Upper lobe of left lung (tissue), 6 donors: ENCODE data around the gene IRS1. TPM values are rescaled to one million over a fixed set of nuclear protein-coding genes. Genes with fewer than 3 reads are reported as not detected.

Source experiments
- ATAC-seq, 2 donors: fragments of 200-7000 bp; cut with Tn5 transposase; one replicate each; pipeline ENCODE4 v1.9.1; 2022; ENCODE audit warnings: mild to moderate bottlenecking in 2 of 2, moderate library complexity in 2 of 2; ENCODE audit not compliant: low FRiP score in 2 of 2
- DNase-seq, 2 donors: peaks; one replicate each; pipeline ENCODE4 v3.0.0-alpha.2; 2019 to 2020
- H3K27ac ChIP-seq, 4 donors: fragments of 200-600 bp; sonication (generic); one replicate each; pipeline ENCODE4 v1.5.1; 2016 to 2019
- H3K27me3 ChIP-seq, 4 donors: fragments of 200-600 bp; sonication (generic); one replicate each; pipeline ENCODE4 v1.5.1; 2017 to 2019
- H3K36me3 ChIP-seq, 4 donors: fragments of 200-600 bp; sonication (generic); one replicate each; pipeline ENCODE4 v1.5.1; 2016 to 2019
- H3K4me1 ChIP-seq, 4 donors: fragments of 200-600 bp; sonication (generic); one replicate each; pipeline ENCODE4 v1.5.1; 2018 to 2019
- H3K4me3 ChIP-seq, 4 donors: fragments of 200-600 bp; sonication (generic); one replicate each; pipeline ENCODE4 v1.5.1; 2017 to 2019; ENCODE audit warnings: mild to moderate bottlenecking in 2 of 4, moderate library complexity in 1 of 4
- H3K9me3 ChIP-seq, 4 donors: fragments of 200-600 bp; sonication (generic); one replicate each; pipeline ENCODE4 v1.5.1; 2018 to 2019
- EP300 ChIP-seq, 4 donors: sonication (generic); formaldehyde crosslinking; IDR thresholded peaks; one replicate each; pipeline ENCODE4 v1.5.1; 2017; ENCODE audit warnings: antibody characterized with exemption in 4 of 4, control low read depth in 2 of 4
- POLR2A ChIP-seq, 4 donors: fragments of 450-650 bp; IDR thresholded peaks; one replicate each; pipeline ENCODE4 v1.5.1; 2016 to 2017; ENCODE audit warnings: antibody characterized with exemption in 4 of 4, mild to moderate bottlenecking in 2 of 4
- POLR2AphosphoS5 ChIP-seq, 2 donors: sonication (generic); formaldehyde crosslinking; IDR thresholded peaks; one replicate each; pipeline ENCODE4 v1.5.1; 2017; ENCODE audit warnings: antibody characterized with exemption in 2 of 2
- WGBS, 2 donors: methylation state at CpG; one replicate each; pipeline ENCODE4 v1.1.5; 2017 to 2018; 5-methylcytosine and 5-hydroxymethylcytosine counted together
- total RNA-seq, 6 donors: library from RNA; depleted of rRNA in 4 of 6; stranded (reverse); fragments of >200 nt in 4 of 6; gene quantifications; one replicate each; pipeline versions ENCODE4 v1.1.0 to v1.2.1, GENCODE V29; 2016 to 2021
- TF ChIP-seq, protein P1 (sequence below), 6 experiments: fragments of 450-650 bp in 4 of 6; fragments of 200-600 bp in 2 of 6; sonication (generic) in 2 of 6; IDR thresholded peaks; one replicate each; pipeline ENCODE4 v1.5.1; 2016 to 2019; ENCODE audit warnings: antibody characterized with exemption in 6 of 6
- donor health status: DM: no; HTN: no; CAD: no; lungs with moderate emphysema.
- donor health status: DM: no; HTN: yes; CAD: no; lungs with severe emphysema.

IRS1 gene
- total RNA-seq, 6 donors from 2014 or later = 9.3 to 14.3 (median 12.4) TPM

DNA sequence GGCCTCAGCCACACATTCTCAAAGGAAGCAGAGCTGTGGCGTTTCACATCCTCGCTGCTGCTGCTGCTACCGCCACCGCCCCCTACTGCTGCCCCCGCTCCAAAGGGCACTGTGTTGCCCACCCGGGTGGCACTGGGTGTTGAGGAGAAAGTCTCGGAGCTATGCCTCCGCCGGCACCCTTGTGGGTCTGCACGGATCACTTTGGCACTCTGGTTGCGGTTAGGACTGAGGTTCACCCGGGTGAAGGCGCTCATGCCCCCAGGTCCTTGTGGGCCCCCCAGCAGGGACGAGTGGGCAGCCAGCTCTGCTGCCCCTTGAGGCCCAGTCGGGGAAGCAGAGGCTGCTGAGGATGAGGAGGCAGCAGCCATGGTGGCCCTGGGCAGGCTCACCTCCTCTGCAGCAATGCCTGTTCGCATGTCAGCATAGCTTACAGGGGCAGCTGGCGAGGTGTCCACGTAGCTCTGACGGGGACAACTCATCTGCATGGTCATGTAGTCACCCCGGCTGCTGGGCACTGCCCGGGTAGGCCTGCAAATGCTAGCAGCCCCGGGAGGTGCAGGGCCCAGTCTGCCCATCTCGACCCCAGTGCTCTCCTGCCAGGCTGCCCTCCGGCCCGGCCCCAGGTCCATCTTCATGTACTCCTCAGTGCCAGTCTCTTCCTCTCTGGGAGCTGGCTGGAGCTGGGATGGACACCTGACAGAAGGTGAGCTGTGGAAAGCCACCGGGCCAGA is 4.2 kb downstream of the IRS1 start:
- Histone ChIP-seq H3K4me1 (peaks cover 26 to 83% (median 55%) of the 10 kb centered on the region in 4 donors), H3K36me3 (peaks cover 0 to 4% (median 0%) of the 10 kb centered on the region in 4 donors), H3K9me3 (no peaks in the 10 kb centered on the region), H3K27ac (peak overlapping the region; percentile 68 to 90 (median 88)), H3K4me3 (peak overlapping the region in 3 of 4 donors; percentile 58 to 91 (median 82)), H3K27me3 (no peaks in the 10 kb centered on the region)
- TF ChIP-seq POLR2AphosphoS5 (IDR thresholded peaks at IDR 0.05) (no peak), POLR2A (IDR thresholded peaks at IDR 0.05) (no peak), EP300 (IDR thresholded peaks at IDR 0.05) (no peak)
- TF ChIP-seq, protein P1, sequence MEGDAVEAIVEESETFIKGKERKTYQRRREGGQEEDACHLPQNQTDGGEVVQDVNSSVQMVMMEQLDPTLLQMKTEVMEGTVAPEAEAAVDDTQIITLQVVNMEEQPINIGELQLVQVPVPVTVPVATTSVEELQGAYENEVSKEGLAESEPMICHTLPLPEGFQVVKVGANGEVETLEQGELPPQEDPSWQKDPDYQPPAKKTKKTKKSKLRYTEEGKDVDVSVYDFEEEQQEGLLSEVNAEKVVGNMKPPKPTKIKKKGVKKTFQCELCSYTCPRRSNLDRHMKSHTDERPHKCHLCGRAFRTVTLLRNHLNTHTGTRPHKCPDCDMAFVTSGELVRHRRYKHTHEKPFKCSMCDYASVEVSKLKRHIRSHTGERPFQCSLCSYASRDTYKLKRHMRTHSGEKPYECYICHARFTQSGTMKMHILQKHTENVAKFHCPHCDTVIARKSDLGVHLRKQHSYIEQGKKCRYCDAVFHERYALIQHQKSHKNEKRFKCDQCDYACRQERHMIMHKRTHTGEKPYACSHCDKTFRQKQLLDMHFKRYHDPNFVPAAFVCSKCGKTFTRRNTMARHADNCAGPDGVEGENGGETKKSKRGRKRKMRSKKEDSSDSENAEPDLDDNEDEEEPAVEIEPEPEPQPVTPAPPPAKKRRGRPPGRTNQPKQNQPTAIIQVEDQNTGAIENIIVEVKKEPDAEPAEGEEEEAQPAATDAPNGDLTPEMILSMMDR (IDR thresholded peaks at IDR 0.05) = no peak
- 59 to 88% methylated on average over 8 to 17 of the region's 26 CpGs for WGBS, 2 donors
- ATAC-seq (no peak), DNase-seq (peak; percentile 21 to 81)

DNA sequence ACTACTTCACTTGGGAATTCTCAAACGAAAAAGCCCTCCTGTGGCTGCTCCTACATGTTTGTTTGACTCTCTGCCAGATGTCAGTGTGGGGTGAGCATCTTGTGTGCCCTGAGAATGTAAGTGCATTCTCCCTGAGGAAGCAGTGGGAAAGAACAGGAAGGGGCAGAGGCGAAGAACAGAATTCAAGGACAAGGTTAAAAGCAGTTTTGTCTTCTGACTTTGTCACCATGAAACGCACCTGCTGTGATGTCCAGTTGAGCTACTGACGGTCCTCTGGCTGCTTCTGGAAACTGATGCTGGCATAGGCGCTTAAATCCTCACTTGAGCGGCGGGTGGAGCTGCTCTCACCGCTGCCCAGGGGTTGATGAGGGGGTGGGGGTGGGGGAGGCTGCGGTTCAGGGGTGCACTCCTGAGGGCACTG is 4.9 kb downstream of the IRS1 start:
- H3K4me3 ChIP-seq = peak overlapping the region in 3 of 4 donors; percentile 58 to 91 (median 82)
- TF ChIP-seq, protein P1 (IDR thresholded peaks at IDR 0.05) = no peak
- TF ChIP-seq POLR2AphosphoS5 (IDR thresholded peaks at IDR 0.05) (no peak), EP300 (IDR thresholded peaks at IDR 0.05) (no peak), POLR2A (IDR thresholded peaks at IDR 0.05) (no peak)
- WGBS, 2 donors = 48% methylated on average over 7 to 9 of the region's 9 CpGs
- DNase-seq (no peak), ATAC-seq (no peak)
- peaks cover 0 to 4% (median 0%) of the 10 kb centered on the region in 4 donors for H3K36me3 ChIP-seq
- H3K4me1 ChIP-seq = peaks cover 25 to 83% (median 51%) of the 10 kb centered on the region in 4 donors
- H3K27me3 ChIP-seq = no peaks in the 10 kb centered on the region
- no peaks in the 10 kb centered on the region for H3K9me3 ChIP-seq
- peak overlapping the region; percentile 68 to 90 (median 88) for H3K27ac ChIP-seq

DNA sequence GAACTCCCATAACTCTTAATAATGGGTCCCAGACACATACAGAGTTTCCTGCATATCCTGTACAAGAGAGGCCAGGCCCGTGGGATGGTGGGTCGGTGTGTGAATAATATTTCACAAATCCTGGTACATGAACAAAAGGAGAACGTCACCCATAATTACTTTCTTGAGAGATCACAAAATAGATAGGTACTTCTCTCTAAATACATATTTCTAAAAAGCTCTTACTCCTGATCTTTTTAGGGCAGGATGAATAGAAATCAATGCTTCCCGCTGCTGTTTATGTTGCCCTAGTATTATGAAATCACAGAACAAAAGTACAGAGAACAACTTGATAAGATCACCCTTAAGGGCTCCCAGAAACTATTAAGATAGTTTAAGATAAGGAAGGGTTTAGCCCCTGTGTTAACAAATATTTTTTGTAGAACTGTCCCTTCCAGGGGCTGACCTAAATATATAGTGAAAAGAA is 5.4 kb downstream of the IRS1 start:
- Histone ChIP-seq H3K27me3 (no peaks in the 10 kb centered on the region), H3K9me3 (no peaks in the 10 kb centered on the region), H3K36me3 (peaks cover 0 to 4% (median 0%) of the 10 kb centered on the region in 4 donors), H3K27ac (peak overlapping the region; percentile 68 to 90 (median 88)), H3K4me1 (peaks cover 25 to 79% (median 50%) of the 10 kb centered on the region in 4 donors), H3K4me3 (peak overlapping the region; percentile 0 to 91 (median 70))
- ATAC-seq (no peak), DNase-seq (no peak)
- TF ChIP-seq POLR2A (IDR thresholded peaks at IDR 0.05) (no peak), EP300 (IDR thresholded peaks at IDR 0.05) (no peak)
- TF ChIP-seq, protein P1 (IDR thresholded peaks at IDR 0.05) = no peak
- 27 to 28% methylated on average over 4 of the region's 4 CpGs for WGBS, 2 donors

DNA sequence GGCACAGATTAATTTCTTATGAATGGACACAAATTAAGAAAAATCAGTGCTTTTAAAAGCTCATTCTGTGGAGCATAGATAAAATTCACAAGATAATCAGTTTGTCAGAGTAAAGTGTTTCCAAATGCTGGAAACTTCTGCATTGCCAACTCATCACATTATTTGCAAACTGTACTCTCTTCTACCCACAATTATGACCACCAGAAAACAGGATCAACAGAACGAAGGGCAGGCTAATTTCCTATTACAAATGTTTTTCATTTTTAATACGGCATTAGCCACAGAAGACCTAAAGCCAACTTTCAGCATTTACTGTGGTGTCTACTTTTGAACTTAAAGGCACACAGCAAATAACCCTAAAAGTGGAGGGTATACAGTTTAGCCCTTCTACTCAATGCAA is 6.0 kb downstream of the IRS1 start:
- peaks cover 27 to 73% (median 47%) of the 10 kb centered on the region in 4 donors for H3K4me1 ChIP-seq
- H3K36me3 ChIP-seq = peaks cover 0 to 4% (median 0%) of the 10 kb centered on the region in 4 donors
- H3K27ac ChIP-seq = peak overlapping the region; percentile 68 to 90 (median 88)
- TF ChIP-seq POLR2AphosphoS5 (IDR thresholded peaks at IDR 0.05) = no peak
- no peak for TF ChIP-seq EP300 (IDR thresholded peaks at IDR 0.05)
- TF ChIP-seq, protein P1 (IDR thresholded peaks at IDR 0.05) = no peak
- TF ChIP-seq POLR2A (IDR thresholded peaks at IDR 0.05) = no peak
- ATAC-seq (no peak), DNase-seq (no peak)
- no peaks in the 10 kb centered on the region for H3K9me3 ChIP-seq
- 36 to 43% methylated on average over 2 of the region's 2 CpGs for WGBS, 2 donors
- H3K27me3 ChIP-seq = no peaks in the 10 kb centered on the region
- H3K4me3 ChIP-seq = peak overlapping the region; percentile 0 to 91 (median 70)
